Glomerular visceral epithelial cell (primary cell): ENCODE measurements around the gene UGT1A5.
A peak's percentile ranks its signal among the peaks of the same experiment; 100 is the strongest.

ENCODE experiments used
- DNase-seq: peaks from one replicate; pipeline ENCODE4 v3.0.0-alpha.2; 2016; ENCODE audit errors: extremely low spot score

Gene UGT1A5

DNA sequence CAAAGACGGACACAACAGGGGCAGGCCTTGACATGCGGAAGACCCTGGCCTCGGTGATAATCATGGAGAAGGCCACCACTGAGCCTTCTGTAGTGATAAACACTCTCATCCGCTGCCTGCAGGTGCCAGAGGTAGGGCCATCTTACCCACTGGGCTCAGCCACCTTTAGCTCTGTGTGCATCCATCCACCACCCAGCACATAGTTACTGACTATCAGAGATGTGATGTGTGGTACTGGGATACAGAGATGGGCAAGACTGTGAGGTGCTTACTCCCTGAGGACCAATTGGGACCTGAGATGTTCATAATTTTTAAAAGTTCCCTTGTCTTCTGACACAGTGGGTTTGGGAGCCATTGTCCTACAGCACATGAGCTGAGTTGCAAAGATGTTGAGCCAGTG, 67.0 kb downstream of the UGT1A5 start:
- DNase-seq: no peak

DNA sequence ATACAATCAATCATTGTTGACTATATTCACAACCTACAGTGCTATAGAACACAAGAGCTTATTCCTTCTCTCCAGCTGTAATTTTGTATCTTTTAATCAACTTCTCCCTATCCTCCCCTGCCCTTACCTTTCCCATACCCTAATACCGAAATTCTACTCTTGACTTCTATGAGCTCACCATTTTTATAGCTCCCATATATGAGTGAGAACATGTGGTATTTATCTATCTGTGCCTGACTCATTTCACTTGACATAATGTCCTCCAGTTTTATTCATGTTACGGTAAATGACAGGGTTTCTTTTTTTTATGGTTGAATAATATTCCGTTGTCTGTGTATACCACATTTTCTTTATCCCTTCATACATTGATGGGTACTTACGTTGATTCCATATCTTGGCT, 68.1 kb downstream of the UGT1A5 start:
- no peak for DNase-seq

DNA sequence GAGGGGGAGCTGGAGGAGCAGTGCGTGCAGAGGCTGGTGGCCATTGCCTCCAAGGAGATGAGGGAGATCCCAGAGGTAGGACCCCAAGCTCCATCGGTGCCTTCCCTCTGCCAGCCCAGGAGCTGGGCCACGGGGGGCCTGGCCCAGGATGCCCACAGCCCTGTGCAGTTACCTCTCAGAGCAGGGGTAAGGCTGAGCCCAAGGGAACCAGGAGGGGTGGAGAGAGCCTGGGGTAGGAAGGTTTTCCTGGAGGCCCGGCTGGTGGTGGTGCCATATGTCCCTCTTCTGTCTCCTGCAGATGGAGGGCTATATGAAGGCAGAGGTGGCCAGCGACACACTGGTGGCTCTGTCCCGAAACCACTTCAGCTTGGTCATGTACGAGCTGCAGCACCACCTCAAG, 76.8 kb downstream of the UGT1A5 start:
- DNase-seq: no peak

GRCh38 chr2:233791151-233791882, 78.6 kb downstream of the UGT1A5 start:
- no peak for DNase-seq

- DNase-seq: no peak
These were observed 79.2 kb downstream of the UGT1A5 start for GRCh38 chr2:233791883-233792329.

DNA sequence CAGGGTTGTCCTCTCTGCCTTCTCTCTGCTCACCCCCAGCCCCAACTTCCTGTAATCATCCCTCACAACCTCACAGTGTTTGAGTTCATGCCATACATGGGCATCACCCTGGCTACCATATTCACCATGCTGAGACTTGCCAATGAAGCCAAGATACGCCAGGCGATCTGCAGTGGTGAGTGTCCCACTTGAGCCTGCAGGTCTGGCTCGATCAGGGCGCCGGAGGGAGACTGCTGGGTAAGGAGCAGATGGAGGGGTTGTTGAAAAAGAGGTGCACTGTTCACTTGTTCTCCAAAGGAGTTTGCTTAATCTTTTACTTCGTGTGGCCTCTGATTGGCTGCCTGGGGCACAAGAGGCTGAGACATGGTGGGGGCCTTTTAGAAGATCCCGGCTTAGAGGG, 80.0 kb downstream of the UGT1A5 start:
- no peak for DNase-seq

DNA sequence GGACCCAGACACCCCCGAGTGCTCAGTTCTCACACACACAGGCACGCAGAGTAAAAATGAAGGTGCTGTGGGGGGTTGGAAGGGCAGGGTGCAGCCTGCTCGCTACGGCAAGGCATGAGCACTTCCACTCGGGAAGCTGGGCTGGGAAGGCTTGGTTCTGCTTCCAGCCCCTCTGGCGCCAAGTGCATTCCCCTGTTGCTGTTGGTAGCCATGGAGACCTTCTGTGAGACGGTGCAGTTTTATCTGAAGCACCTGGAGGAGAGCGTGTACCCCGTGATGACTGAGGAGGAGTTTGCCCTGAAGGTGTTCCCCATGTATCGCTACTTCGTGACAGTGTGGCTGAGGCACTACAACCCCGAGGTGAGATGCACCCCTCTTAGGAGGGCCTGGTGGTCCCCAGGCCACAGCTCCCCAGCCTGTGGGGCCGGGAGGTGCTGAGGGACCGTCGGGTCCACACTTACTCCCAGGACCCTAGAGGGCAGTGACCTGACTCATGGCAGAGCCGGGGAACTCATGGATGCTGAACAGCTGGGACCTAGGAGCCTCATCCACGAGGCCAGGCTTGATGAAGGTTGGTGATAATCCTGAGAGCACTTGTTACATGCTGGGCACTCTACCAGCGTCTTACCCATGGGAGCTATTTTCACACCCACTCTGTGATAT, 80.9 kb downstream of the UGT1A5 start:
- DNase-seq: no peak

GRCh38 chr2:233794128-233794658, 81.5 kb downstream of the UGT1A5 start:
- DNase-seq: no peak

- no peak for DNase-seq
These were observed 83.0 kb downstream of the UGT1A5 start for GRCh38 chr2:233795735-233796171.

- DNase-seq: no peak
These were observed 83.5 kb downstream of the UGT1A5 start for GRCh38 chr2:233796254-233796653.

DNA sequence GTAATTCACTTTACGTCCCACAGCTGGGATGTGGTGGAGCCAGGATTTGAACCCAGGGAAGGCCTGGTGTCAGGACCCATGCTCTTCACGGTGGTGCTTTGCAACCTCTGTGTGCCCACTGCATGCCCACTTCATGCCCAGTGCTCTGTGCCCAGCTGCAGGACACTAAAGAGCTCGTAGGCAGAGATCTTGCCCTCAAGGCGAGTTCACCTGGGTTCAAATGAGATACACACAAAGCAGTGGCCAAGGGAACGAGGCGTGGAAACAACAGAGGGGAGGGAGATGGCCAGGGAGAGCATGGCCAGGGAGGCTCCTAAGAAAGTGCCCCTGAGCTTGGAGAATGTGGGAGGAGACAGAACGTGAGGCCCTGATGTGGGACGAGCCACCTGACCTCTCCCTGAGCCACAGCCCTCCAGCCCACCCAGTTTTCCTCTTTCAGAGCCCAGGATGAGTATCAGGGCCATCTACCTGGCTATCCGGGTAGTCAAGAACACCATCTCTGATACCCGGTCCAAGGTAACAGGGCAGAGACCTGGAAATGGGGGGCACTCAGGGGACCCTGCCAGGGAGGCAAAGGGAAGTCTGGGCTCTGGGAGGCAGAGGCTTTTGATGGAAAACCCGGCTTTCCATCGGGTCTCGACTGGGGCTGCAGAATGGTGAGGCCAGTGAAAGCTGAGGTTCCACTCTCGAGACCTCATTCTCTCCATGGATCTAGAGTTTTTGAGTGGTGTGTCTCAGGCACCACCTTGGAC, 85.8 kb downstream of the UGT1A5 start:
- DNase-seq: no peak

DNA sequence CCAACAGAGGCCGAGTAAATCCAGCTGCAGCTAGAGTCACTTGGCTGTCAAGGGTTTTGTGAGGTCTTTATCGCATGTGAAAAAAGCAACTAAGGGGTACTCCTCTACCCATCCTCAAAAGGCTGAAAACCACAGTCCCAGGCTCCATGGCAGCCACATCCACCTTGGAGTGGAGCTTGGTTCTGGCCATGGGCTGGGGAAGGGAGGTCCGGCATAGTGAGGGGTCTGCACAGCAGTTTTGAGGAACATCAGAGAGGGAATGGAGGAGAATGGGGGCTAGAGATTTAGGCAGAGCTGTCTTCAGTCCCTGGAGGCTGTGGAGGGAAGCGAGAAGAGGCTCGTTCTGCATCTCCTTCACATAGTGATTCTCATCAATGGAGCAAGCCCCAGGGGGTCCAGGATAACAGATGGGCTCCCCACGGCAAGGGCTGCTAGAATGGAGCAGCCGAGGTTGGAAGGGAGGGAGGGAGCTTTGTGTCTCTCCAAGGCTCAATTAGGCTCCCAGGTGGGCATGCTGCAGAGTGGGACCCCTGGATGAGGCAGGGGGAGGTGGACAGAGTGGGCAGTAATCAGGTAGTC, 86.5 kb downstream of the UGT1A5 start:
- DNase-seq: no peak

GRCh38 chr2:233799716-233800115, 87.0 kb downstream of the UGT1A5 start:
- no peak for DNase-seq

GRCh38 chr2:233800208-233800607, 87.5 kb downstream of the UGT1A5 start:
- DNase-seq: no peak

GRCh38 chr2:233801357-233802131, 88.8 kb downstream of the UGT1A5 start:
- peak; percentile 69 for DNase-seq

DNA sequence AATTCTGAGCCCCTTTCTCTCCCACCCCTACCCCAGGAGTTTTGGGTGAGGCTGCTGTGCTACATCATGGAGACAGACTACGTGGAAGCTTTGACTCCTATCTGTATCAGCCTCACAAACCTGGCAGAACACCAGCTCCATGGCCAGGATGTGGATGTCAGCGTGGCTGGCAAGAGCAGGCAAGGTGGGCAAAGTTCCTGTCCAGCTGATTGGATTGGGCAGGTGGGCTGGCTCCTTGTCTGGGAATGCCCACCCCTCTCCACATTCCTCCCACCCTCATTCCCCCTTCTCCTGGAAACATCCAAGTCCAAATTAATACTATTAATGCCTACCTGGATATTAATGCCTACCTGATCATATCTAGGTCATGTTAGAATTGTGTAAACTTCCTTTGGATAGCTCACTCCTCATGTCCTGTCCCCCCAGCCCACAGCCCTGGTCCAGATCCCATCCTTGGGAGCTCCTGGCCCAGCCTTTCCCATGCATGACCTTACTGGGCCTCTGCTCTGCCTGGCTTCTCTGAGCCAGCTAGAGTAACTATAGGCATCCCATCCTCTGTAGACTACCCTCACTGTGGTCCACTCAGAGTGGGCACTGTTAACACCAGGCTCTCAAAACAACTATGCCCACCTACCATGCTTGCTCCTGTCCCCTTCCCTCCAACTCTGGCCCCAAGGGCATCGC, 89.6 kb downstream of the UGT1A5 start:
- no peak for DNase-seq

DNA sequence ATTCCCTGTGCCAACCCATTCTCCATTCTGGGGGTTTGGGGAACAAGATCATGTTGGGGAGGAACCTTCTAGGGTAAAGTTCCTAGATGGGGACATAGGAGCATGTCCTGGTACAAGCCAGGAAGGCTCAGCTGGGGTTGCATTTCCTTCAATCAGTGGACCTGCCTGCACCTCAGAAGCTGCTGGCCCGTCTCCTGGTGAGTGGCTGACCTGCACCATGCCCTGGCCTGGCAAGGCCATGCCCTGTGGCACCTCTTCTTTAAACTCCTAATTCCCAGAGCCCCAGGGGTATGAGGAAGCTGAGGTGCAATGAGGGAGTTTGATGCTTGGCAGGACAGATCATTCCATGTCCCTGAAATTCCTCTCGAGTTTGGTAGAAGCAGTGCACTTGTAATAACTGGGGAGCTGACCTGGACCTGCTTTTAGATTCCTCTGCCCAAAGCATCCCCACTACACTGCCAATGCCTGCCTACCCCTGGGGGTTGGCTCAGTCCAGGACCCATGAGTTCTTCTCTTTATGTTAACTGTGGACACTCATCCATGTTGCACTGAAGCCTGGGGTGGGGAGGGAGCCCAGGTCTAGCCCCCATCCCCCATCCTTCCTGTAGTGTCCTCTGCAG, 90.7 kb downstream of the UGT1A5 start:
- no peak for DNase-seq

DNA sequence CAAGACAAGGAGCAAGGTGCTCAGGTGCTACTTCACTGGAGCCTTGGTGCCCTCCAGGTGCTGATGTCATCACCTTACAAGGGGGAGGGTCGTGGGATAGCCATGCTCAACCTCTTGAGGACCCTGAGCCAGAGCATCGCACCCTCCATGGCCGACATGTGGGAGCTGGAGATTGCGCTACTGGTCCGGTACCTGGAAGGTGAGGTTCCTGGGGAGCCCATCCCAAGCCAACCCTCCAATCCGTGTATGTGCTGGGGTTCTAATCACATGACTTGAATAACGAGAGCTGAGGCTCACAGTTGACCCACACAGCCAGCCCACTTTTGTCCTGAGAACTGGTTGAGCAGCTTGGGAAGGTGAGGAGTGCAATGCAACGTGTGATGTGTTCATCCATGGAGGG, 91.3 kb downstream of the UGT1A5 start:
- DNase-seq: no peak

DNA sequence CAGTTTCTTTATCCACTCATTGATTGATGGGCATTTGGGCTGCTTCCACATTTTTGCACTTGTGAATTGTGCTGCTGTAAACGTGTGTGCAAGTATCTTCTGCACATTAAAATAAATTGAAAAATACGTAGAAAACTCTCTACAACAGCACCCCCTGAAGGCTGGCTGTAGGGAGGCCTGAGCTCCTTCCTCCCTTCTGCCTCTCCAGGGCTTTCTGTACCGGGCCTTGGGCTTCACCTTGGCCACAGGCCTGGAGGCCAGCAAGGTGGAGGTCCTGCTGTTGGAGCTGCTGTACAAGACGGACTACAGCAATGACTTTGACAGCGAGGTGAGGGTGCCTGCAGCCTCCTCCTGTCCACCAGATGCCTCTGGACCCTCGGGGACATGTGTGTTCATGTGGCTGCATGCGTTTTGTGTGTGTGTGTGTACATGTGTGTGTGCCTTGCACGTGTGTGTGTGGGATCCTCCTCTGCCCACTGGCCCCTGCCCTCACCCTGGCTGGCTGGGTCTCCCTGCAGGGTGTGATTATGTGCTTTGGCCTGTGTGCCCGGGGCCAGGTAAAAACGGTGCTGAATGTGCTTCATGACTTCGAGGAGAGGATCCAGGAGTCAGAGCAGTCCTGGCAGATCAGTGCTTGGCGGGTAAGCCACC, 94.6 kb downstream of the UGT1A5 start:
- DNase-seq: no peak
